Measurements from ENCODE around the gene ABHD12.

DNA sequence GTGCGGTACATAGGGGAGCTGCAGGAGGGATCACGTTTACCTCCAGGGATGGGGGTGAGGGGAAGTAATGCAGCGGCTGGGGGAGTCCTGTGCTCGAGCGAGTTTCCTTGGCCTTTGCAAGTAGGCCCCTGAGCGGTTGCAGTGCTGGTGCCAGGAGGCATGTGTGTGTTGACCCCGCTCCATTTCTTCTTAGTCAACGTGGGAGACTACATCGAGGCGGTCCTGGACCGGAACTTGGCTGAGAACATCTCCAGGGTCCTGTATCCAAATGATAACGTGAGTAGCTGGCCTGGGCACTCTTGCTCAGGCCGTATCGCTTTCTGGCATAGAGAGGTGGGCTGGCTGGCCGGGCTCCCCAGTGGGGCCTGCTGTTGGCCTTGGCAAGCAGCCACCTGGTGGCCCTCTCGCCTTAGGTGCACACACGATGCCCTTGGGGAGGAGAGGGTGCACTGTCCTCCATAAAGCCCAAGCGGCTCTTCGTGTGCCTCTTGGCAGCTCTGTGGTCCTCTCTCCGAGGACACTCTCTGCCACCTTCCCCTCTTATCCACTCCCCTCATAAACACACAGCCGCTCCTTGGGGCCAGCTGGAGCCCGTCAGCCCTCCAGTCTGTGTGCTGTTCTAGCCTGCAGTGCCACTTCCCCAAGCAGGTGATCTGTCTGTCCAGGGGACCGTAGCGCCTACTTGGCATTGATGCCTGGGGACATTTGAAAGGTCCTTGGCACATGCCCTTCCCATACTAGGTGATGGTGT, 113.4 kb downstream of the ABHD12 start:
- TF ChIP-seq, protein P1, sequence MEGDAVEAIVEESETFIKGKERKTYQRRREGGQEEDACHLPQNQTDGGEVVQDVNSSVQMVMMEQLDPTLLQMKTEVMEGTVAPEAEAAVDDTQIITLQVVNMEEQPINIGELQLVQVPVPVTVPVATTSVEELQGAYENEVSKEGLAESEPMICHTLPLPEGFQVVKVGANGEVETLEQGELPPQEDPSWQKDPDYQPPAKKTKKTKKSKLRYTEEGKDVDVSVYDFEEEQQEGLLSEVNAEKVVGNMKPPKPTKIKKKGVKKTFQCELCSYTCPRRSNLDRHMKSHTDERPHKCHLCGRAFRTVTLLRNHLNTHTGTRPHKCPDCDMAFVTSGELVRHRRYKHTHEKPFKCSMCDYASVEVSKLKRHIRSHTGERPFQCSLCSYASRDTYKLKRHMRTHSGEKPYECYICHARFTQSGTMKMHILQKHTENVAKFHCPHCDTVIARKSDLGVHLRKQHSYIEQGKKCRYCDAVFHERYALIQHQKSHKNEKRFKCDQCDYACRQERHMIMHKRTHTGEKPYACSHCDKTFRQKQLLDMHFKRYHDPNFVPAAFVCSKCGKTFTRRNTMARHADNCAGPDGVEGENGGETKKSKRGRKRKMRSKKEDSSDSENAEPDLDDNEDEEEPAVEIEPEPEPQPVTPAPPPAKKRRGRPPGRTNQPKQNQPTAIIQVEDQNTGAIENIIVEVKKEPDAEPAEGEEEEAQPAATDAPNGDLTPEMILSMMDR (IDR thresholded peaks at IDR 0.05; ENCODE audit: insufficient read depth, low read length, poor library complexity, severe bottlenecking), result no peak
- TF ChIP-seq EZH2phosphoT487 (conservative IDR thresholded peaks at IDR 0.05; ENCODE audit: low read length), result no peak

Data from SU-DHL-6 (cell line).